NCI-H2081 treated with DMSO at 0.1 percent for 48 hours (cell line): ENCODE measurements around the gene MBP.
A peak's percentile ranks its signal among the peaks of the same experiment; 100 is the strongest.

Experiments
- DNase-seq: peaks from one replicate; lab custom pipeline; 2025; lab: John Stamatoyannopoulos, UW

The MBP gene

GRCh38 chr18:77100751-77101355 lies 31.7 kb downstream of the MBP start:
- no peak for DNase-seq

- no peak for DNase-seq
These were observed 32.9 kb downstream of the MBP start for GRCh38 chr18:77099485-77100370.

GRCh38 chr18:77098538-77099174 lies 33.9 kb downstream of the MBP start:
- DNase-seq, result no peak

GRCh38 chr18:77098029-77098428 lies 34.6 kb downstream of the MBP start:
- no peak for DNase-seq

- peak; percentile 70 for DNase-seq
These were observed 35.4 kb downstream of the MBP start for GRCh38 chr18:77096936-77097886.

GRCh38 chr18:77095391-77096371 lies 36.9 kb downstream of the MBP start:
- DNase-seq, result no peak

- no peak for DNase-seq
These were observed 39.0 kb downstream of the MBP start for GRCh38 chr18:77093586-77093985.

- DNase-seq, result no peak
These were observed 39.5 kb downstream of the MBP start for GRCh38 chr18:77093067-77093430.

- no peak for DNase-seq
These were observed 40.2 kb downstream of the MBP start for GRCh38 chr18:77092104-77093066.

GRCh38 chr18:77091366-77091765 lies 41.2 kb downstream of the MBP start:
- DNase-seq, result no peak

- DNase-seq, result no peak
These were observed 41.9 kb downstream of the MBP start for GRCh38 chr18:77090546-77091174.

- no peak for DNase-seq
These were observed 42.8 kb downstream of the MBP start for GRCh38 chr18:77089723-77090285.

- DNase-seq, result no peak
These were observed 43.4 kb downstream of the MBP start for GRCh38 chr18:77088963-77089722.

GRCh38 chr18:77087393-77088141 lies 45.0 kb downstream of the MBP start:
- DNase-seq, result no peak

GRCh38 chr18:77086656-77087392 lies 45.8 kb downstream of the MBP start:
- DNase-seq, result no peak

- DNase-seq, result no peak
These were observed 46.5 kb downstream of the MBP start for GRCh38 chr18:77086034-77086433.

- DNase-seq, result no peak
These were observed 47.9 kb downstream of the MBP start for GRCh38 chr18:77084688-77085035.
